HG02798 (cell line): ENCODE measurements around the gene STKLD1.
A peak's percentile ranks its signal among the peaks of the same experiment; 100 is the strongest.
"Not testable (repeated sequence)": the region's sequence is repeated elsewhere in the genome, so short reads cannot be mapped to it uniquely, and the experiment has no call there.

Source experiments
- ATAC-seq: cut with Tn5 transposase; IDR thresholded peaks from one replicate; pipeline ENCODE4 v1.9.1; 2021; ENCODE audit warnings: mild to moderate bottlenecking; ENCODE audit not compliant: unreplicated experiment, poor library complexity

The STKLD1 gene

DNA sequence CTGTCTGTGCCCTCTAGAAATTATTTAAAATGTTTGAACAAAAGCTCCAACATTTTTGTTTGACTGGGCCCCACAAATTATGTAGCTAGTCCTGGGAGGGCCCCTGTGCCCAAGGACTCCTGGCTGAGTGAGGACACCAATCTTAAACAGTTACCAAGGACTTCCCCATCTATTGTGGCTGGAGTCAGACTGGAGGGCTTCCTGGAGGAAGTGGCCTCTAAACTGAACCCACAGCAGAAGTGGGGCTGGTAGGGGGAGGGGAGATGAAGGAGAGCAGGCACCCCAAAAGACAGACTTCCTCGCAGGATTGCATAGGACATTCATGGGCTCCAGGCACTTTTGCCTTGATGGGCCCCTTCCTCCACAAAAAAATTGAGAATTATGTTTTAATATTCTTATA, 54.1 kb downstream of the STKLD1 start:
- ATAC-seq = no peak

- ATAC-seq = no peak
Observed at GRCh38 chr9:133433351-133433843, 57.2 kb downstream of the STKLD1 start.

DNA sequence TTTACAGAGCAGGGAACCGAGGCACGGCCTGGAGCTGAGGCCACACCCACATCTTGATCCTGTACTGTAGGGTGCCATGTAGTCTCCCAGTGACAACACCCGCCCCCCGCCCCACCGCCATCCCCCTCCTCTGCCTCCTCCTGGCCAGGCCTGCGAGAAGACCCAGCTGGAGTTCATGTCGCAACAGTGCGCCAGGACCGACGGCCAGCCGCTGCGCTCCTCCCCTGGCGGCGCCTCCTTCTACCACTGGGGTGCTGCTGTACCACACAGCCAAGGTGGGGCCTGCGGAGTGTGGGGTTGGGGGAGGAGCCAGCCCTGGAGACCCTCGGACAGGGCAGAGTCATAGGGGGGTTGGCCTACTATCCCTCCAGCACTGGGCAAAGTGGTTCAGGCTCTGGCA, 60.5 kb downstream of the STKLD1 start:
- no peak for ATAC-seq

GRCh38 chr9:133437753-133438531, 61.8 kb downstream of the STKLD1 start:
- ATAC-seq = no peak

DNA sequence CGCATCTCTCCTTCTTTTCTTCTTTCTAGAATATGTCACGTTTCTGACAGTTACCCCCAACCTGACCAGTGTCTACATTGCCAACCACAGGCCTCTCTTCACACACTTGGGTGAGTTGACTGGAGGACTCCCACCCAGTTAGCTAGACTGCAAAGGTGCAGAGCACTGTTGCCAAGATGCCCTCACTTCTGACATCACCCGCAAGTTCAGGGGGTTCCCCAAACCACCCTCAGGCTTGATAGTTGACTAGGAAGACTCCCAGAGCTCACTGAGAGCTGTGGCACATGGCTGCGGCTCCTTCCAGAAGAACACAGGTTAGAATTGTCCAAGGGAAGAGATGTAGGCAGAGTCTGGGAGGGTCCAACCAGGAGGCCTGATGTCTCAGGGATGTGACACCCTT, 63.2 kb downstream of the STKLD1 start:
- no peak for ATAC-seq

- ATAC-seq = peak; percentile 30
Observed at GRCh38 chr9:133440874-133441273, 64.7 kb downstream of the STKLD1 start.

GRCh38 chr9:133441571-133441970, 65.4 kb downstream of the STKLD1 start:
- no peak for ATAC-seq

DNA sequence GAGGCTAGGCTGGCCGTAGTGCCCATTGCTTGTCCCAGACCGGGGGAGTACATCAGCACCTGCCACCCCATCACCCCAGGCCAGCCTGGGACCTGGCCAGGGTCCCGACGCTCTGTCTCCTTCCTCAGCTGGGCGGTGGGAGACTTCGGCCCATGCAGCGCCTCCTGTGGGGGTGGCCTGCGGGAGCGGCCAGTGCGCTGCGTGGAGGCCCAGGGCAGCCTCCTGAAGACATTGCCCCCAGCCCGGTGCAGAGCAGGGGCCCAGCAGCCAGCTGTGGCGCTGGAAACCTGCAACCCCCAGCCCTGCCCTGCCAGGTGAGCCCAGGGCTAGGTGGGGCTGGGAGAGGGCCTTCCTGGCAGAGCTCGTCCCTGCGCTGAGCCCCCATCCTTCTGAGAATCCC, 67.1 kb downstream of the STKLD1 start:
- ATAC-seq = no peak

GRCh38 chr9:133443982-133444381, 67.8 kb downstream of the STKLD1 start:
- ATAC-seq = no peak

DNA sequence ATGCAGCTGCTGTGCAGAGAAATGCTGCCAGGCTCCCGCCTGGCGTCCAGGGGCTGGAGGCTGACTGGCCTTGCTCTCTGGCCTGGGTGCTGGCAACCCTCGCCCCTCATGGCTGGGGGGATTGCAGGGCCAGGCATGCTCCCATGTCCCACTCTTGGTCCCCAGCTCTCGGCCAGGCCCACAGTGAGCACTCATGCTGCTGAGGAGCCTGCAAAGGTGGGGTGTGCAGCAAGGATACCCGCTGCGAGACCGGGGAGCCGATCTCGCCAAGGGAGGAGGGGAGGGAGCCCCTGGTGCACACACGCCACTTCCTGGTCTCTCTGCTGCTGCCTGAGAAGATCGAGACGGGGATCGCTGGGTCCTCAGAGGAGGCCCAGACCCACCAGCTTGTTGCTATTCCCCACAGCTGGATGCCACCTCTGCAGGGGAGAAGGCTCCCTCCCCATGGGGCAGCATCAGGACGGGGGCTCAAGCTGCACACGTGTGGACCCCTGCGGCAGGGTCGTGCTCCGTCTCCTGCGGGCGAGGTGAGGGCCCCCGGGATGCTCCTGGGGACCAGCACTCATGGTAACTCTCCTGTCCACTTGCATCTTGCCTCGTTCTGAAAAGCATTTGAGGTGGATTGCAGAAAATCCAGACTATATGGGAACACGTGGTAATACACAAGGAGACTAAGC, 69.3 kb downstream of the STKLD1 start:
- no peak for ATAC-seq

- no peak for ATAC-seq
Observed at GRCh38 chr9:133448487-133448972, 72.4 kb downstream of the STKLD1 start.

GRCh38 chr9:133449760-133450159, 73.6 kb downstream of the STKLD1 start:
- ATAC-seq = no peak

- ATAC-seq = not testable (repeated sequence)
Observed at GRCh38 chr9:133451865-133452264, 75.7 kb downstream of the STKLD1 start.

- no peak for ATAC-seq
Observed at GRCh38 chr9:133452562-133452961, 76.4 kb downstream of the STKLD1 start.

DNA sequence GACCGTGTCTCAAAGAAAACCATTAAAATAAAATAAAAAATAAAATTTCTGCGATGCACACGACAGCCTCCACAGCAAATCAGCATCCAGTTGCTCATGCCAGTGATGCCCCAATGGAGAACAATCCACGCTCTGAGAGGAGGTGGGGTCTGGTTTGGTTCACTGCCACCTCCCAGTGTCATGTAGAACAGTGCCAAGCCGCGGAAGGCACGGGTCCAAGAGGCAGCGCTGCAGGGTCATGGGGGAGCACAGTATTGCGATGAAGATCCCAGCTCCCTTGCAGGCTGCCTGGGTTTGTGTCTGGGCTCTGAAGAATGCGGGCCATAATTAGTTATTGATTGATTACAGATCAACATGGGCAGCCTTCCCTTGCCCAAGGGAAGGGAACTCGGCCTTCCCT, 77.5 kb downstream of the STKLD1 start:
- ATAC-seq = no peak

- no peak for ATAC-seq
Observed at GRCh38 chr9:133454325-133454724, 78.2 kb downstream of the STKLD1 start.

- no peak for ATAC-seq
Observed at GRCh38 chr9:133454943-133455673, 78.9 kb downstream of the STKLD1 start.
